K562 (cell line): ENCODE results near the gene NGRN. TPM values are rescaled to one million over a fixed set of nuclear protein-coding genes. Genes with fewer than 3 reads are reported as not detected.

Experiments used
- CBX2 ChIP-seq: fragments of 200-600 bp; sonication (generic); IDR thresholded peaks from one replicate; pipeline ENCODE4 v1.6.1; 2012; ENCODE audit warnings: mild to moderate bottlenecking, low read length, inconsistent platforms; ENCODE audit not compliant: insufficient read depth, poor library complexity, severe bottlenecking
- CREM ChIP-seq: IDR thresholded peaks from 2 replicates; pipeline ENCODE4 v1.6.1; 2014; ENCODE audit warnings: antibody characterized with exemption, low read depth
- EGR1 ChIP-seq: fragments of 450-650 bp; conservative IDR thresholded peaks from 2 replicates; pipeline ENCODE4 v1.6.1; 2017; ENCODE audit warnings: mild to moderate bottlenecking
- HDGF ChIP-seq: fragments of 450-650 bp; IDR thresholded peaks from 2 replicates; pipeline ENCODE4 v1.6.1; 2016
- HIVEP1 ChIP-seq: fragments of 250-450 bp; sonication (Bioruptor Pico); IDR thresholded peaks from 2 replicates; pipeline ENCODE4 v1.4.0; 2020; ENCODE audit warnings: mild to moderate bottlenecking
- JUNB ChIP-seq: fragments of 450-650 bp; formaldehyde crosslinking; conservative IDR thresholded peaks from 2 replicates; pipeline ENCODE4 v1.4.0; 2020; ENCODE audit warnings: mild to moderate bottlenecking
- MIER1 ChIP-seq: fragments of 450-650 bp; IDR thresholded peaks from 2 replicates; pipeline ENCODE4 v1.6.1; 2016; ENCODE audit warnings: antibody characterized with exemption, mild to moderate bottlenecking, low read depth
- POLR2G ChIP-seq: fragments of 200-400 bp; formaldehyde crosslinking; IDR thresholded peaks from 2 replicates; pipeline ENCODE4 v1.6.1; 2017; ENCODE audit warnings: low read depth, mild to moderate bottlenecking, antibody characterized with exemption, low read length, moderate library complexity
- PPARD ChIP-seq: fragments of 250-450 bp; sonication (Bioruptor Pico); IDR thresholded peaks from 2 replicates; pipeline ENCODE4 v1.8.0; 2022; ENCODE audit warnings: inconsistent platforms, mild to moderate bottlenecking, moderate library complexity
- RBM39 ChIP-seq: fragments of 200-400 bp; formaldehyde crosslinking; optimal IDR thresholded peaks from 2 replicates; pipeline ENCODE3; 2018; ENCODE audit warnings: low read depth, low read length
- SMARCA5 ChIP-seq: fragments of 450-650 bp; IDR thresholded peaks from 2 replicates; pipeline ENCODE4 v1.6.1; 2016
- TAF7 ChIP-seq: fragments of 450-650 bp; IDR thresholded peaks from 2 replicates; pipeline ENCODE4 v1.6.1; 2016; ENCODE audit warnings: missing genetic modification characterization, missing compliant biosample characterization
- TGIF2 ChIP-seq: sonication (generic); formaldehyde crosslinking; IDR thresholded peaks from 2 replicates; pipeline ENCODE4 v1.8.1; 2022; ENCODE audit warnings: mild to moderate bottlenecking, missing genetic modification reagents, moderate library complexity
- THRAP3 ChIP-seq: fragments of 450-650 bp; IDR thresholded peaks from 2 replicates; pipeline ENCODE4 v1.6.1; 2016; ENCODE audit warnings: mild to moderate bottlenecking, inconsistent platforms, borderline replicate concordance
- U2AF2 ChIP-seq: fragments of 200-400 bp; formaldehyde crosslinking; optimal IDR thresholded peaks from 2 replicates; pipeline ENCODE3; 2017; ENCODE audit warnings: low read depth, mild to moderate bottlenecking, low read length
- ZBTB17 ChIP-seq: fragments of 450-650 bp; formaldehyde crosslinking; IDR thresholded peaks from 2 replicates; pipeline ENCODE4 v1.4.0; 2020; ENCODE audit warnings: mild to moderate bottlenecking
- ZFX ChIP-seq: sonication (generic); formaldehyde crosslinking; IDR thresholded peaks from 2 replicates; pipeline ENCODE4 v1.8.0; 2022; ENCODE audit warnings: mild to moderate bottlenecking, missing genetic modification reagents, moderate library complexity
- ZNF41 ChIP-seq: fragments of 250-450 bp; sonication (Bioruptor Pico); conservative IDR thresholded peaks from 2 replicates; pipeline ENCODE4 v1.4.0; 2020; ENCODE audit warnings: mild to moderate bottlenecking
- ZNF766 ChIP-seq: fragments of 200-800 bp; sonication (Bioruptor generic); conservative IDR thresholded peaks from 2 replicates; pipeline ENCODE4 v1.6.1; 2016; ENCODE audit warnings: missing genetic modification characterization, missing compliant biosample characterization
- polyA plus RNA-seq, 8 experiments: library from polyadenylated mRNA; depleted of rRNA in 4 of 8; stranded (reverse) in 5 of 8; unstranded in 3 of 8; fragments of >200 nt; fragmentation: Nextera tagmentation in 2 of 8; fragmentation: Illumina TruSeq in 1 of 8; extraction: Ambion mirVana in 2 of 8; extraction: Trizol in 1 of 8; gene quantifications; 2 replicates each; pipeline versions ENCODE4 v1.2.1 to v1.2.3, GENCODE V29; 2011 to 2014; ENCODE audit warnings: inconsistent platforms in 1 of 8, missing spikeins in 1 of 8
- total RNA-seq, 7 experiments: library from RNA; depleted of rRNA in 6 of 7; stranded (reverse); fragments of >200 nt in 6 of 7; fragmentation: Illumina TruSeq in 2 of 7; extraction: Trizol in 2 of 7; gene quantifications; 2 replicates each; pipeline versions ENCODE4 v1.2.1 to v1.2.3, GENCODE V29; 2011 to 2021; ENCODE audit warnings: low replicate concordance in 1 of 7
- TF ChIP-seq, protein P1 (sequence below): fragments of 450-650 bp; formaldehyde crosslinking; IDR thresholded peaks from 2 replicates; pipeline ENCODE4 v1.4.0; 2020; ENCODE audit warnings: mild to moderate bottlenecking, moderate library complexity
- TF ChIP-seq, protein P2 (sequence below): fragments of 250-450 bp; sonication (Bioruptor Pico); IDR thresholded peaks from 2 replicates; pipeline ENCODE4 v1.6.1; 2021; ENCODE audit warnings: mild to moderate bottlenecking
- TF ChIP-seq, protein P3 (sequence below): IDR thresholded peaks from 2 replicates; pipeline ENCODE4 v1.6.1; 2016; ENCODE audit warnings: missing genetic modification characterization, missing compliant biosample characterization
- TF ChIP-seq, protein P4 (sequence below): fragments of 450-650 bp; formaldehyde crosslinking; IDR thresholded peaks from 2 replicates; pipeline ENCODE4 v1.4.0; 2022; ENCODE audit warnings: mild to moderate bottlenecking, moderate library complexity

The NGRN gene
- total and polyA plus RNA-seq, 9 of the 15 experiments (the other 6 are each of a cell fraction or from before 2014, with no cell fraction given): 14.0 to 73.4 (median 60.0) TPM

DNA sequence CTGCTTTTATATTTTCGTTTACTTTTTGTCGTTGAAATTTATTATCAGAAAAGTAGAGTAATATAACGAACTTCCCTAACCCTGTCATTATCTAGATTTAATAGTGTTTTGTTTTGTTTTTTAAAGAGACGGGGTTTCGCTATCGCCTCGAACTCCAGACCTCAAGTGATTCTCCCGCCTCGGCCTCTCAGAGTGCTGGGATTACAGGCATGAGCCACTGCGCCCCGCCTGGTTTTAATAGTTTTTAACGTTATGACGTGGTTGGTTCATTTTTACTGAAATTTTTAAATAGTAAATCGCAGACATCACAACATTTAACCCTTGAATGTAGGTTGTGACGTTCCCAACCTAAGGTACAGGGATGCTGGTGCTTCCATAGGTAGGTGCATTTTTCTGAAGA lies 1.0 kb downstream of the NGRN start (continued):
- TF ChIP-seq THRAP3 (no peak), TGIF2 (CRISPR knock-in tag) (no peak), SMARCA5 (no peak), HIVEP1 (CRISPR knock-in tag) (no peak), TAF7 (tag) (no peak), ZNF41 (no peak), PPARD (CRISPR knock-in tag) (no peak), POLR2G (no peak), MIER1 (no peak), EGR1 (no peak), CBX2 (no peak), ZNF766 (CRISPR knock-in tag) (no peak), JUNB (CRISPR knock-in tag) (no peak), RBM39 (no peak), CREM (peak; percentile 3; the same call in 1 of the 2 replicates), U2AF2 (no peak), HDGF (no peak), ZBTB17 (CRISPR knock-in tag) (no peak), ZFX (CRISPR knock-in tag) (no peak)
- TF ChIP-seq, protein P1, sequence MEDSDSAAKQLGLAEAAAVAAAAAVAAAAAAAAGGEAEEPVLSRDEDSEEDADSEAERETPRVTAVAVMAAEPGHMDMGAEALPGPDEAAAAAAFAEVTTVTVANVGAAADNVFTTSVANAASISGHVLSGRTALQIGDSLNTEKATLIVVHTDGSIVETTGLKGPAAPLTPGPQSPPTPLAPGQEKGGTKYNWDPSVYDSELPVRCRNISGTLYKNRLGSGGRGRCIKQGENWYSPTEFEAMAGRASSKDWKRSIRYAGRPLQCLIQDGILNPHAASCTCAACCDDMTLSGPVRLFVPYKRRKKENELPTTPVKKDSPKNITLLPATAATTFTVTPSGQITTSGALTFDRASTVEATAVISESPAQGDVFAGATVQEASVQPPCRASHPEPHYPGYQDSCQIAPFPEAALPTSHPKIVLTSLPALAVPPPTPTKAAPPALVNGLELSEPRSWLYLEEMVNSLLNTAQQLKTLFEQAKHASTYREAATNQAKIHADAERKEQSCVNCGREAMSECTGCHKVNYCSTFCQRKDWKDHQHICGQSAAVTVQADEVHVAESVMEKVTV (CRISPR knock-in tag): no peak
- TF ChIP-seq, protein P2, sequence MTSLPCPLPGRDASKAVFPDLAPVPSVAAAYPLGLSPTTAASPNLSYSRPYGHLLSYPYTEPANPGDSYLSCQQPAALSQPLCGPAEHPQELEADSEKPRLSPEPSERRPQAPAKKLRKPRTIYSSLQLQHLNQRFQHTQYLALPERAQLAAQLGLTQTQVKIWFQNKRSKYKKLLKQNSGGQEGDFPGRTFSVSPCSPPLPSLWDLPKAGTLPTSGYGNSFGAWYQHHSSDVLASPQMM (CRISPR knock-in tag): no peak
- TF ChIP-seq, protein P3, sequence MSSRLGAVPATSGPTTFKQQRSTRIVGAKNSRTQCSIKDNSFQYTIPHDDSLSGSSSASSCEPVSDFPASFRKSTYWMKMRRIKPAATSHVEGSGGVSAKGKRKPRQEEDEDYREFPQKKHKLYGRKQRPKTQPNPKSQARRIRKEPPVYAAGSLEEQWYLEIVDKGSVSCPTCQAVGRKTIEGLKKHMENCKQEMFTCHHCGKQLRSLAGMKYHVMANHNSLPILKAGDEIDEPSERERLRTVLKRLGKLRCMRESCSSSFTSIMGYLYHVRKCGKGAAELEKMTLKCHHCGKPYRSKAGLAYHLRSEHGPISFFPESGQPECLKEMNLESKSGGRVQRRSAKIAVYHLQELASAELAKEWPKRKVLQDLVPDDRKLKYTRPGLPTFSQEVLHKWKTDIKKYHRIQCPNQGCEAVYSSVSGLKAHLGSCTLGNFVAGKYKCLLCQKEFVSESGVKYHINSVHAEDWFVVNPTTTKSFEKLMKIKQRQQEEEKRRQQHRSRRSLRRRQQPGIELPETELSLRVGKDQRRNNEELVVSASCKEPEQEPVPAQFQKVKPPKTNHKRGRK (tag): no peak
- TF ChIP-seq, protein P4, sequence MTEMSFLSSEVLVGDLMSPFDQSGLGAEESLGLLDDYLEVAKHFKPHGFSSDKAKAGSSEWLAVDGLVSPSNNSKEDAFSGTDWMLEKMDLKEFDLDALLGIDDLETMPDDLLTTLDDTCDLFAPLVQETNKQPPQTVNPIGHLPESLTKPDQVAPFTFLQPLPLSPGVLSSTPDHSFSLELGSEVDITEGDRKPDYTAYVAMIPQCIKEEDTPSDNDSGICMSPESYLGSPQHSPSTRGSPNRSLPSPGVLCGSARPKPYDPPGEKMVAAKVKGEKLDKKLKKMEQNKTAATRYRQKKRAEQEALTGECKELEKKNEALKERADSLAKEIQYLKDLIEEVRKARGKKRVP: no peak
